GM19455 (cell line): Measurements from ENCODE around the gene USP2.

ENCODE experiments used
- ATAC-seq: cut with Tn5 transposase; IDR thresholded peaks from one replicate; pipeline ENCODE4 v1.9.1; 2021; ENCODE audit not compliant: unreplicated experiment

USP2 gene

DNA sequence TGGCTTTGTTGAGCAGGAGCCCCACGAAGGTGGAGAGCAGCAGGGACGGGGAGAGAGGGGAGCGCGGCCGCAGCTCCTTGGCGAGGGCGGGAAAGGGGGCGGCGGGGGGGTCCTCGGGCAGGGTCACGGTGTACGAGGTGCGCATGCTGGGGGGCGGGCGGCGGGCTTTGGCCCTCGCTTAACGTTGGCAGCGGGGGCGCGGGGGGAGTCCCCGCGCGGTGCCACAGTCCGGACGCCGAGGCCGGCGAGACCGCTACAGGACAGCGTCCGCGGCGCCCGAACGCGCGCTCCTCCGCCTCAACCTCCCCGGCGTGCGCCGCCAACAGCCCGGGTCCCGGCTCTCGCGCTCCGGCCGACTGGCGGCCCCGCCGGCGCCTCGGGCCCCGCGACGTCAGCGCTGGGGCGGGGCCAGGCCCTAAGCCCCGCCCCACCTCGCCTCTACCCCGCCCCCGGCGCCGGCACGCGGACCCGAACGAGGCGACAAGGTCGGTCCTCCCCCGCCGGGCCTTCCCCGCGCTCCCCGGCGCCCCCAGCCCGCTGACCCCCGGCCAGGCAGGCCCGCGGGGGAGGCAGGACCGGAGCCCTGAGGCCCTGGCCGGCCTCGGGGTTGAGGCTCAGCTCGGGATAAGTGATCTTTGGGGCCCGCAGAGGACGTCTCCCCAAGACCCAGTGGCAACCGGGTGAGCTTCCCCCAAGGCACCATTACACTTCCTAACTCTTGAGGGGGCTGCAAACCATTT is 17.5 kb downstream of the USP2 start:
- ATAC-seq = no peak

GRCh38 chr11:119363081-119363850 is 18.2 kb downstream of the USP2 start:
- ATAC-seq = no peak

GRCh38 chr11:119362741-119363080 is 18.8 kb downstream of the USP2 start:
- no peak for ATAC-seq

- no peak for ATAC-seq
Measured at GRCh38 chr11:119361941-119362725, 19.4 kb downstream of the USP2 start.

DNA sequence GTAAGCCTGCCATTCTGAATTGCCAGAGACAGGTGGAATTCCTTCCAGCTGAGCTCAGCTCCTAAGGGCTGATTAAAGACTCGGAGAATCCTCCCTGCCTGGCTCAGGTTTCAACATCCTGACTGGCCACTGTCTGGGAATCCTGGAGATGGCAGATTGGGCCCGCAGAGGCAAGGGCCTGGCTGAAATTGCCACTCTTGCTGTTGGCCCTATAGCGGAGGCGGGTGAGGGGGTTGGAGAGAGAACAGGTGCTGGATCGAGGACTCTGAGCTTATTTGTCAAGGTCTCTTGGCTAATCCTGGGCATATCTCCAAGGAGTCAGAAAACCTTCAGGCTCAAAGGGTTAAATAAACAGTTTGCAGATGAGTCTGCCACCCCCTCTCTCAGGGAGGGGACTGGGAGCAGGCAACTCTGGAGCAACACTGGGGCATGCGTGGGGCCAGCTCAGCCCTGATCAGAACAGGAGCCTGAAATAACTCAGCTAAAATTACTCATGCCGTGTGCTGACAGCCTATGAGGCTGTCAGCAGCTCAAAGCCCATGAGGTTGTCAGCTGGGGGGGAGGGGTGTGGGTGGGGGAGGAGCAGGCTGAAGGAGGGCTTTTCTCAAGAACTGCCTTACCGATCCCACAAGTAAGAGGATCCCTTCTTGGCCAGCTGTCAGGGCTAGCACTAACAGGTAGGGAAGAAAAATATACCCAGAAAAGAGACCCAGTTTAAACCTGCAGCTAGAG is 20.3 kb downstream of the USP2 start:
- ATAC-seq = no peak

DNA sequence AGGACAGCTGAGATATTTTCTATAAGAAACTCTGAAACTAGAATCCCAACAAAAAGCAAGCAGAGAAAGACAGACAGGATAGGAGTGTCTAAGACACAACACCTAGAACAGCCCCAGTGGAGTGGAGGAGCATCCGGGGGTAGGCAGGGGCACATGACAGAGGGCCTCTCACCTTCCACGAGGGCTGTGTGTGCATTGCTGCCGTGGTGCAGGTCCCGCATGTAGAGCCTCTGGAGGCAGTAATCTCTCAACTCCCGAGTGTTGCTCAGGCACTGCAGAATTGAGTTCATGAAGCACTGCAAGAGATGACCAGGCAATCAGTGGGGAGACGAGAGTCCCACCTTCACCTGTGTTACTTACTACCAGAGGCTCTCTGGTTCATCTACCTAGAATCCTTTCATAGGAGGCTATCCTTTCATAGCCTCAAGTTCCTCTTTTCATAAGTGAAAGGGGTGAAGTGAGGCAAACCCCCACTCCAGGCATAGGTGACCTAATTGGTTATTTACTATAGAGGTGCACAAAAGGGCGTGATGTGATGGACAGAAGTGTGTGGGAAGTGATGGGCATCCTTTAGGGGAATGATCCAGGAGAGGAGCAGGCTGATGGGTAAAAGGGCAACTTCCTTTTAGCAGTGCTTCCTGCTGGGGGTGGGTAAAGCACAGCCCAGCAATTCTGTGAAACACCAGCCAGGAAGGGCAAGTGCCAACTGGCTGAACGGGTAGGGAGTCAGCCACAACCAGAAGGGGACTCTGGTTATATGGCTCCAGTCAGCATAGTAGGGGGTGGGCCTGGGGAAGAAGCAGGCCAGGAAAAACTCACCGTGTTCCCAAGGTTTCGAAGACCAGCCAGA is 21.9 kb downstream of the USP2 start:
- ATAC-seq = no peak

DNA sequence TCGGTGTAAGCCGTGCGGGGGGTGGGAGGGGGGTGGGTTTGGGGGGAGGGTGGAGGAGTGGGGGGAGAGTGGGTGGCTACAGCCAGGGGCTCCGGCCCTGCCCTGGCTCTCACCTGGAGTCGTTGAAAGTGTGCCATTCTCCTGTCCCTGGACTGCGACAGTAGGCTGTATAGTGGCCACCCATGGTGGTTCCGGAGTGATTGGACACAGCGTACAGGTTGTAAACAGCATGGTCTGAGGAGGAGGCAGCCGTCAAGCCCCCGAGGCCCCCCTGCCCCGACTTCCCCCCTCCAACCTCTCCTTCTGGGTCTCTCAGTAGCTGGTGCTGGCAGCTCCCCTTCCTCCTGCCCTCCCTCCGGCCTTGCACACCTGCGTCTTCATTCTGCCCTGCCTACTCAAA is 24.4 kb downstream of the USP2 start:
- no peak for ATAC-seq

DNA sequence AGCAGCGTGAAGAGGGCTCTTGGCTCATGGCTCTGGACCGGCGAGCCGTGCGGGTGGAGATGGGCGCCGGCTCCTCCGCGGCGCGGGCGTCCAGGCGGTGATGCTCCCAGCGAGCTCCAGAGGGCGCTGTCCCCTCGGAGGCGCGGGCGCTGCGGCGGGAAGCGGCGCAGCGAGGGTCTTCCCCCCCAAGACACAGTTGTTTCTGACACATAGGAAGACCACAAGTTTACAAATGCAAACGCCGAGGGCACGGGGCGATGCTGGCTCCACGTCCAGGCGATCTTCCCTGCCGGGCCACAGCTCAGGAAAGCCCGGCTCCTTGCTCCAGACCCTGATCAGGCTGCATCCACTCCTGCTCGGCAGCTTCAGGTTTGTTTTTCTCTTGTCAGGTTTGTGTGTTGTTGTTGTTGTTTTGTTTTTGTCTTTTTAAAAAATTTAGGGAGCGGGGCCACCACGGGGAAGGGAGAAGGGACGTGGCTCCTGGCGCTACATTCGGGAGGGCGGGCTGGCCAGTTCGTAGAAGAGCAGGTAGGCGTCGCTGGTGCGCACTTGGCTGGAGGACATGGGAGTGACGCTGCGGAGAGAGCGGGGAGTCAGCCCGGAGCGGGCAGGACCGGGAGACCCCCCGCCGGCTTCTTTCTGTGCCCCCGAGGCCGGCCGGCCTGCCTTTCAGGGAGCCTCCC is 25.0 kb downstream of the USP2 start:
- ATAC-seq = peak; percentile 64

DNA sequence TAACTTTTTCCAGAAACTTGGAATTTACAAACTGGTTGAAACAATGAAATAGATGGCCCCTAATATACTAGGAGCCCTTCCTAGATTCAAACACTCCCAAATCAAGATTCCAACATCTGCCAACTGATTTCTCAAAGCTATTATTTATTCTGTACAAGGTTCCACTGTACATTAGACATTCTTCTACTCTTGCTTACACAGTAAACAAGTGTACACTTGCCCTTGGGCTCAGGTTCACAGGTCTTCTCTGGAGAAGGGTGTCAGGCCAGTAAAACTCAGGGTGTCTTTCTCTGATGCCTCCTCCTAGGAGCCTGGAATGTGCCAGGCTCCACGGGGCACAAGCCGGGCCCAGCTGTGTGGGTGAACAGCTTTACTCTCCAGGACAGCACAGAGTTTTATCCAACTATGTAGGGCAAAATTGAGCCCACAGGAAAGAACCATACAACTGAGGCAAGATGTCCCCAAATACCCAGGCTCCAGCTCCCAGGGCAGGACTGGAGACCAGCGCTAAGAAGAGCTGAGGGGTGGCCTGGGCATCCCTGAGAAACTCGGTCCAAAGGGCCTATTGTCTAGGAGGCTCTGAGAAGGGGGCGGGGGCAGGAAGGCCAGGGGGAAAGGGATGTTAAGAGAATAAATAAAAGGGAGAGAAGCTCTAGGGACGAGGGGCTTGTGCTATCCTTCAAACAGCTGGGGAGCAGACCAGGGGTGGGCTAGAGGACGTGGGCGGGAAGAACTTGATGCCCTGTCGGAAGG is 26.2 kb downstream of the USP2 start:
- no peak for ATAC-seq

DNA sequence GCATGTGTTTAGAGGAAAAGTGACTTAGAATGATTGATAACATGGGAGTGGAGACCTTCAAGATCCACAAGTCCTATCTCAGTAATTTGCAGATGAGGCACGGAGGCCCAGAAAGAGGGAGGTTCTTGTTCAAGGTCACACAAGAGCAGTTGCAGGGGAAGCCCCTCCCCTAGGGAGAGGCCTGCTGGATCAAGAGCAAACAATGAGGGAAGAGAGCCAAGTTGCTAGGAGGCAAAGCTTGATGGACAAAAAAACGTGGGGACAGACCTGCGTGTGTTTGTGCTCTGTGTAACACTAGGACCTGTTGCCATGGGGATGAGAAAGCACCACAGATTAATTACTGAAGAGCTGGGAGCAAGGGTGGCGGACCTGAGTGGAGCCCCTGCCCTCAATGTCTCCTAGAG is 28.6 kb downstream of the USP2 start:
- no peak for ATAC-seq

DNA sequence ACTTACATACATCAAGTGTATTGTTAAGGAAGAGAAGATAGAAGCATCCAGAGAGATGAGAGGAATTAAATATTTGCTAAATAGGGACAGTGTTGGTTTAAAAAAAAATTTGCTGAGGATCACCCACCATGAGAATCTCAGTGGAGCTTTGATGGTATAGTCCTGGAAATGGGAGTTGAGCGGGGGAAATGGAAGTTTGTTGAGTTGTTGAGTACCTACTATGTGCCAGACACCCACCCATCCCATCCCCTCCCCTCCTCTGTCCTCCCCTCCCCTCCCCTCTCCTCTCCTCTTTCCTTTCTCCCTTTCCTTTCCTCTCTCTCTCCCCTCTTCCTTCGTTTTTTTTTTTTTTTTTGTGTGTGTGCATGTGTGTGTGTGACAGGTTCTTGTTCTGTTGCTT is 30.3 kb downstream of the USP2 start:
- ATAC-seq = no peak

DNA sequence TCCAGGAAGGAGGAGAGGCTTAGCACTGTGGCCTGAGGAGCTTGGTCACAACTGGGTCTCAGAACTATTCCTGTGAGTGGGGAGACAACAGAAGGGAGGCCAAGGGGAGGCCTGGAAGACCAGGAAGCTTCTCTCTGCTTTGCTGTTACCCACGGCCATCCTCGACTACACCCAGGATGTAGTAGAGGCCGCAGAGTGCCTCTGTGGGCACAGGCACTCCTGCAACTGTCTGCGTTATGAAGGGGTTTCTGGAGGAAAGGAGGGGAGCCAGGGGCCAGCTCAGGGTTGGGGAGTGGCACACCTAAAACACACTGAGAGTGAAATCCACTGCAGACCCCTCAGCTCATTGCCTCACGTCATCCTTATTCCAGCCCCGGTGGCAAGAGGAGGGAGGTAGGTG is 31.2 kb downstream of the USP2 start:
- ATAC-seq = no peak

- ATAC-seq = no peak
Measured at GRCh38 chr11:119347940-119348605, 33.4 kb downstream of the USP2 start.

- ATAC-seq = no peak
Measured at GRCh38 chr11:119347242-119347641, 34.2 kb downstream of the USP2 start.

GRCh38 chr11:119346605-119347004 is 34.9 kb downstream of the USP2 start, which contains the start of gene MFRP:
MFRP (minus strand) TSS chr11:119346705; CDS start chr11:119346513, 192 bp downstream.
- ATAC-seq = no peak

DNA sequence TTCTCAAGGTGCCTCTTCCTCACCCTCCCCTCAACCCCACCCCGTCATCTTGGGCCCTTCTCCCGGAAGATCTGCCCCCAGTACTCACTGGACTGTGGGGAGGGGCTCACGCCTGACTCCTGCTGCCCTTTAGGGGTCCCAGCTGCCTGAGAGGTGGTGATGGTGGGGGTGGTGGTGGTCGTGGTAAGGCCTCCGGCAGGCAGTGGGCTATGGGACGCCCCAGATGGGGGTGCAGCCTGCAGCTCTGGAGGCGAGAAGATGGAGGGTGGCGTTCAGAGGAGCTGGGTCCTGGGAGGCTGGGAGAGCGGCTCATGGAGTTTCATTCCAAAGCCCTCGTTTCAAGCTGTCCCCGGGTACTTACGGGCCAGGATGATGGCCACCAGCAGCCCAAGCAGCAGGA is 35.8 kb downstream of the USP2 start:
- no peak for ATAC-seq

DNA sequence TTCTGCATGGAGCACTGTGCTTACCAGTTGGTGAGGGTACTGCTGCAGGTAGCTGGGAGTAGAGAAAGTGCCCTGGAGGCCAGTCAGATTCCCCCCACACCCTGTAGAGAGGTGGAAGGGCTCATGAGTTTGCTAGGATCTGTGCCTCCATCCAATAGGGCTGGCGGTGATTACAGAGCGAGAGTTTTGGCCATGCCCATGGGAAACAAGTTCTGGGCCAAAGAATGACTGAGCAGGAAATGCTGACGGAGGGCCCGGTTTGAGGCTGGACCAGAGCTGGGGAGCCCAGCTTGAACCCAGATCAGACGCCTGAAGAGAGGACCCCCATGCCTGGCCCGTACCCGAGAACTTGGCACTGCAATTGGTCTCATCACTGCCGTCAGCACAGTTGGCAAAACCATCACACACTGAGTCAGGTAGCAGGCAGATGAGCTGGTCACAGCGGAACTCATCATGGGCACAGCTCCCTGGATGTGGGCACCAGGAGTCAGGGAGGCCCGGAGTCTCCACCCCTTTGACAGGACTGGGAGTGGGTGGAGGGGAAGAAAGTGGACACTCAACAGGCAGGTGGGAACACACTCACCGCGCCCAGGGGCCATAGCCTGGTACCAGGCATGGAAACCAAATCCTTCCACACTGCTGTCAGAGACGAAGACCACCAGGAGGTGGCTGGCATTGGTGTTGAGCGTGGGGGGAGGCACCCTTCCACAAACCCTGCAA is 37.0 kb downstream of the USP2 start:
- ATAC-seq = no peak

DNA sequence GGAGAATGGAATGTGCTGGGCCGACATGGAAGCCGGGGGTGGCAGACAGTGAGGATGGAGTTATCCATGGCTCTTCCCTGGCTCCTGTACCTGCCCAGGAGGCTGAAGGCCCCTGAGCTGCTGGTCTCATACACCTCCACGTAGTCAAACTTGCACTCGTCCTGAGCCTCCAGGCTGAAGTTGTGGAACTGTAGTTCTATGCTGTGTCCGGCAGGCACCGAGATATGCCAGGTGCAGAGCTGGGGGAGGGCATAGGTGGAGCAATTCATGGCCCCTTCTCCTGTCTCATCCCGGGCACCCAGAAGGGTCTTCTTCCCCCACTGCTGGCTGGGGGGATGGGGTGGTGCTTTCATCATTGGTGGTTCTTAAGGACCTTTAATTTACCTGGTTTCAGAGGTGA is 37.8 kb downstream of the USP2 start:
- no peak for ATAC-seq
